HG02943 (cell line): Measurements from ENCODE around the gene ARHGEF26.
"Not testable (repeated sequence)": the region's sequence is repeated elsewhere in the genome, so short reads cannot be mapped to it uniquely, and the experiment has no call there.

Experiments used
- ATAC-seq: cut with Tn5 transposase; IDR thresholded peaks from one replicate; pipeline ENCODE4 v1.9.1; 2021; ENCODE audit warnings: mild to moderate bottlenecking, low read depth, moderate library complexity; ENCODE audit not compliant: unreplicated experiment

ARHGEF26 gene, protein sequence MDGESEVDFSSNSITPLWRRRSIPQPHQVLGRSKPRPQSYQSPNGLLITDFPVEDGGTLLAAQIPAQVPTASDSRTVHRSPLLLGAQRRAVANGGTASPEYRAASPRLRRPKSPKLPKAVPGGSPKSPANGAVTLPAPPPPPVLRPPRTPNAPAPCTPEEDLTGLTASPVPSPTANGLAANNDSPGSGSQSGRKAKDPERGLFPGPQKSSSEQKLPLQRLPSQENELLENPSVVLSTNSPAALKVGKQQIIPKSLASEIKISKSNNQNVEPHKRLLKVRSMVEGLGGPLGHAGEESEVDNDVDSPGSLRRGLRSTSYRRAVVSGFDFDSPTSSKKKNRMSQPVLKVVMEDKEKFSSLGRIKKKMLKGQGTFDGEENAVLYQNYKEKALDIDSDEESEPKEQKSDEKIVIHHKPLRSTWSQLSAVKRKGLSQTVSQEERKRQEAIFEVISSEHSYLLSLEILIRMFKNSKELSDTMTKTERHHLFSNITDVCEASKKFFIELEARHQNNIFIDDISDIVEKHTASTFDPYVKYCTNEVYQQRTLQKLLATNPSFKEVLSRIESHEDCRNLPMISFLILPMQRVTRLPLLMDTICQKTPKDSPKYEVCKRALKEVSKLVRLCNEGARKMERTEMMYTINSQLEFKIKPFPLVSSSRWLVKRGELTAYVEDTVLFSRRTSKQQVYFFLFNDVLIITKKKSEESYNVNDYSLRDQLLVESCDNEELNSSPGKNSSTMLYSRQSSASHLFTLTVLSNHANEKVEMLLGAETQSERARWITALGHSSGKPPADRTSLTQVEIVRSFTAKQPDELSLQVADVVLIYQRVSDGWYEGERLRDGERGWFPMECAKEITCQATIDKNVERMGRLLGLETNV

DNA sequence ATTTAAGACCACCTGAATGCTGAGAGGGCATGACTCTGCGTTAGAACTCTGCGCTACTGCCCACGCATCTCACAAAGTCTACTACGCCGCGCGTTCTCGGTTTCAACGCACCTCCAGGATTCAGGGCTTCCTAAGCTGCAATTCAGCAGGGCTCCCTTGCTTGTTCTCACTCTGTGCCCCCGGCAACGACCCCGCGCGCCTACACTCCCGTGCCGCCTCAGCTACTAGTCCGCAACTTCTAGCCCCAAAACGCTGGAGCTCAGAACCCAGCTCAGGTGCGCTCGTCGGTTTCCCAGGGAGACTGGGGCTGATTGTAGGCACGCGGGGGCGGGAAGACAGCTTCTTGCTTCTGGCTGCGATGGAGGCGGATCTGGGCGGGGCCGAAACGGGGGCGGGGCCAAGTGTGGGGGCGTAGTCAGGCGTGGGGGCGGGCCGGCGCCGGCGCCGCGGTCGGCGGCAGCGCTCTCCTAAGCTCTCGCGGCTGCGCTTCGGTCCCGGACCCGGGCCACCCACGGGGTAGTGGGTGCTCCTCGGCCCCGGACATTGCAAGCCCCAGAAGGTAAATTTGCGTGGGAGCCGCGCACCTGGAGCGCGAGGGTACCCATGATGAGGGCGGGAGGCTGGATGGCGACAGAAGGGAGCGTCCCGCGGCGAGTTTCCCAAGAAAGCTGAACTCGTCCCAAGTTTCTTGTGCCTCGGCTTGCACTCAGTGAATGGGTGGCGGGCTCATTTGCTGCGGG lies at the start of gene ARHGEF26:
TSS of gene ARHGEF26 (plus strand) at position 430 of the 740 bp plus-strand sequence. CDS start 603 bp downstream, outside the sequence.
- ATAC-seq, result peak; percentile 64

DNA sequence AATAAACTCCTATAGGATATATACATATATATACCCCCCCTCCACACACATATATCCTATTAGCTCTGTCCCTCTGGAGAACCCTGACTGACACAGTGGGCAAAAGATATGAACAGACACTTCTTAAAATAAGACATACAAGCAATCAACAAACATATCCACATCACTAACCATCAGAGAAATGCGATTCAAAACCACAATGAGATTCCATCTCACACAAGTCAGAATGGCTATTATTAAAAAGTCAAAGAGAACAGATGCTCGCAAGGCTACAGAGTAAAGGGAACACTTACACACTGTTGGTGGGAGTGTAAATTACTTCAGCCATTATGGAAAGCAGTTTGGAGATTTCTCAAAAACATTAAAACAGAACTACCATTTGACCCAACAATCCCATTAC lies 46.2 kb upstream of the ARHGEF26 start:
- ATAC-seq, result no peak

DNA sequence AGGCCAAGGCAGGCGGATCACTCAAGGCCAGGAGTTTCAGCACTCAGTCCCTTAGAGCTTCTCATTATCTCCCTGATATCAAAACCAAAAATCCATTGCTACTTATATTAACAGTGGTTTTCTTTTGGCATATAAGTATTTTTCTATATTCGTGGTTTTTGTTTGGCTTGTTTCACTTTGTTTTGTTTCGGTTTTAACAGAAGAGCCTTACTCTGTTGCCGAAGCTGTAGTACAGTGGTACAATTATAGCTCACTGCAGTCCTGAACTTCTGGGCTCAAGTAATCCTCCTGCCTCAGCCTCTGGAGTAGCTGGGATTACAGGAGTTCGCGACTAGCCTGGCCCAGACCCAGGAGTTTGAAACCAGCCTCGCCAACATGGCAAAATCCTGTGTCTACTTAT lies 42.5 kb upstream of the ARHGEF26 start:
- no peak for ATAC-seq

DNA sequence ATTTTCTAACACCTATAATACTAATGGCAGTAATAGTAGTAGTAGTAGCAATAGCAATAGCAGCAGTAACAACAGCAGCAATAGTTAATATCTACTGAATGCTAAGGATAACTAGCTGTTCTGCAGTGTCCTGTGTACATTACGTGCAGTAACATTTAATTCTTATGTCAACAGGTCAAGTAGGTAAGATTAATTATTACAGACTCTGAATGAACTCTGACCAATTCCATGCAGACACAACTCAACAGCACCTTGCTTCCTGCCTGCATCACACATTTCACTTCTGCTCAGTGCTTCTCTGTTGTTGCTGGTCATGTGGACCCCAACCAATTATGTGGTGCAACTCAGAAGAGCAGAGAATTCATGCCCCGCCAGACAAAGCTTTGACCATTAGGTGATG lies 39.9 kb upstream of the ARHGEF26 start:
- ATAC-seq, result no peak

DNA sequence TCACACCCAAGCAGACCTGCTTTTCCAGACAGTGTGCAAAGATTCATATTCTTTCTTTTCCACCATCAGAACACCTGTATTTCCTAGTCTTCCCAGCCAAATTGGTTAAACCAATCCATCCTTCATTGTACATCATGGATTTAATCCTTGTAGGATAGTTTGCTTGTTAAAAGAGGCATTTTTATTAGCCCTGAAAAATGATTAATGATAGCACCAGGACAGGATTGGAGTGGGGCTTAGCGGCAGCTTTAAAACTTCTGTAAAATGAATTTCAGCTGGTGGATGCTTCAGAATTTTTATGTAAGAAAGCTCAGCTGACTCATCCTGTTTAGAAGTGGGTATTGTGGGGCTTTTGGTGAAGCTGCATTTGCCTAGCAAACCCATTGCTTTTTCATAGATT lies 36.1 kb upstream of the ARHGEF26 start:
- ATAC-seq, result no peak

DNA sequence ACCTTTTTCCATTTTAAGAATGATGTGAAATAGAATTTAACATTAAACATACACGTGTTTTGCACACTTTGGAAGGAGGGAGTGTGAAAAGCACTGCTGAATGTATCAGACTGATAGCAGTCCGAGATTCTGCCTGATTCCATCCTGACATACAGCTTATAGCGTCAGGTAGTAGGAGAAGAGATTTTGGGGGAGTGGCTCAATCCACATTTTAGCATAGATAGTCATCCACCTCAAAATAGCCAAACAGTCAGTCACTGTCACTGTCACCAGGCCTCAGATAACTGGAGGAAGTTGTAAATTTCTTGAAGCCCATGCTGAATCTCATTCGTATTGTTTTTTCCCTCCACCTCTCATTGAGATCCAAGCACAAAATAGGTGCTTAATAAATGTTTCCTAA lies 35.4 kb upstream of the ARHGEF26 start:
- ATAC-seq, result no peak

DNA sequence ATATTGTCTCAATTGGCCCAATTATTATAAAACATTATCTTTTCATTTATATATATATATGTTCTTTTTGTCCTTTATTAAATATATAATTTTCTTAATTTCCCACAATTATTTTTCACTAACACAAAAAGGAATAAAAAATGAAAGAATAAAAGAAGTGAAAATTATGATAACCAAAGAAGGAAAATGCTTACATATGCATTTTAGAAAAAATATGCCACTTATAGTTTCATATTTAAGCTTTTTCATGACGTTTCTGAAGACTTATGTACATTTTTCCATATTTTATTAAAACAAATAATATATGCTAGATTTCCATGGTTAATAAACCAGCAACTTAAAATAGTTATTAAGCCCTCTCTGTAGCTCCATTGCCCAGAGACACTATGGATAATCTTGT lies 34.9 kb upstream of the ARHGEF26 start:
- no peak for ATAC-seq

DNA sequence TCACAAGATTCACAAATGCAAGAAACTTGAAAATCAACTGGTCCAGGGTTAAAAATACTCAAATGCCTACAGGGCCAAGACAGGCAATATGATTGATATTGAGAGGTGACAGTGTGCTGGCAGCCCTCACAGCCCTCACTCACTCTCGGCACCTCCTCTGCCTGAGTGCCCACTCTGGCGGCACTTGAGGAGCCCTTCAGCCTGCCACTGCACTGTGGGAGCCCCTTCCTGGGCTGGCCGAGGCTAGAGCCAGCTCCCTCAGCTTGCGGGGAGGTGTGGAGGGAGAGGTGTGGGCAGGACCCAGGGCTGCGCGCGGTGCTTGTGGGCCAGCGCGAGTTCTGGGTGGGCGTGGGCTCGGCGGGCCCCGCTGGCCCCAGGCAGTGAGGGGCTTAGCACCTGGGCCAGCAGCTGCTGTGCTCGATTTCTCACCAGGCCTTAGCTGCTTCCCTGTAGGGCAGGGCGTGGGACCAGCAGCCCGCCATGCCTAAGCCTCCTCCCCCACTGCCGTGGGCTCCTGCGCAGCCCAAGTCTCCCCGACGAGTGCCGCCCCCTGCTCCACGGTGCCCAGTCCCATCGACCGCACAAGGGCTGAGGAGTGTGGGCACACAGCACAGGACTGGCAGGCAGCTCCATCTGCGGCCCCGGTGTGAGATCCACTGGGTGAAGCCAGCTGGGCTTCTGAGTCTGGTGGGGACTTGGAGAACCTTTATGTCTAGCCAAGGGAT lies 33.3 kb upstream of the ARHGEF26 start:
- not testable (repeated sequence) for ATAC-seq

DNA sequence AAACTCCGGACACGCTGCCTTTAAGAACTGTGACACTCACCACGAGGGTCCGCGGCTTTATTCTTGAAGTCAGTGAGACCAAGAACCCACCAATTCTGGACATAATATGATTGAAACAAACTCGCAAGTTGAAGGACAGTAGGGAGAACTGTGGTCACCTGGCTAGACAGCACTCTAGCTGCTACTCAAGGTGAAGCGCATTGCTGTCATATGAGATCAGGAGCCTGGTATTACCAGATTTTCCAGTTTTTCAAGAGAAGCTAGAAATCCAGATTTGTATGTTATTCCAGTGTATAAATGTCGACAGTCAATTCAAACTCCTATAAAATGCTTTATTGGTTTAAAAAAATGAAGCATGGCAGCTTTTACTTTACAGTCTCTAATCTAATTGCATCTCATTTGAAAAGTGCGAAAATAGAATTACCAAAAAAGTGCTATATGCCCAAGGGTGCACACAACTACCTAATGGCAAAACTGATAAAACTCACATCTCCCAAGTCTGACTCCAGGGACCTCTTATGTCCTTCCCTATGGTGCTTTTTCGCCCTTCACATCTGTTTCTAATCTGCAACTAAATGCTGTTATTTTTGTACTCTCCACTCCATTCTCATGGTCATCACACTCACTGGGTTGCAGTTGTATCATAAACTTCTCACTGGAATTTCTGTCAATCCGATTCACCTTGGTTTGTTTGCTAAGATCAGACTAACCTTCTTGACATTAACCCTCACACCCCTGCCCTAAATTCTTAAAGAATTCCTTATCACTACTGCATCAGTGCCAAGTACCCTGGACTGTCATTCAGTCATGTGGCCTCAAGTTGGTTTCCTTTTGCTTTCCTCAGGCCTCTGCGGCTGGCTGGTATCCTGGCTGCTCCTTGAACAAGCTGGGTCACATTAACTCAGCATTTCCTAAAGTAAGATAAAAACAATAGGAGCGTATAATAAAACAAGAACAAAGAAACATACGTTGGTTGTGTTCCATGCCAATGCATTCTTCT lies 31.5 kb upstream of the ARHGEF26 start:
- ATAC-seq, result no peak

DNA sequence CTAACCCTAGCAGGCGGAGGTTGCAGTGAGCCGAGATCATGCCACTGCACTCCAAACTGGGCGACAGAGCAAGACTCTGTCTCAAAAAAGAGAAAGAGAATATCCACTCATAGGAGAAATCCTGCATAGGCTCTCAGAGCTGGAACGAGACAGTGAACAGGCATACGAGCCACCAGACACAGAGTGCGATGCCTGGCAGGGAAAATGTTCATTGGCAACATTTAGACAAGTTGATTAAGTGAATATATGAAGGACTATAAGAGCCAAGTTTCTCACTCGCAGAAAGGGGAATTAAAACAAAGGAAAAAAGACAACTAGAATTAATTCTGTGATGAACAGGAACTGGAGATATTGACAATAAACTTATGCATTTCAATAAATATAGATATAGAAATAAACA lies 27.1 kb upstream of the ARHGEF26 start:
- no peak for ATAC-seq

DNA sequence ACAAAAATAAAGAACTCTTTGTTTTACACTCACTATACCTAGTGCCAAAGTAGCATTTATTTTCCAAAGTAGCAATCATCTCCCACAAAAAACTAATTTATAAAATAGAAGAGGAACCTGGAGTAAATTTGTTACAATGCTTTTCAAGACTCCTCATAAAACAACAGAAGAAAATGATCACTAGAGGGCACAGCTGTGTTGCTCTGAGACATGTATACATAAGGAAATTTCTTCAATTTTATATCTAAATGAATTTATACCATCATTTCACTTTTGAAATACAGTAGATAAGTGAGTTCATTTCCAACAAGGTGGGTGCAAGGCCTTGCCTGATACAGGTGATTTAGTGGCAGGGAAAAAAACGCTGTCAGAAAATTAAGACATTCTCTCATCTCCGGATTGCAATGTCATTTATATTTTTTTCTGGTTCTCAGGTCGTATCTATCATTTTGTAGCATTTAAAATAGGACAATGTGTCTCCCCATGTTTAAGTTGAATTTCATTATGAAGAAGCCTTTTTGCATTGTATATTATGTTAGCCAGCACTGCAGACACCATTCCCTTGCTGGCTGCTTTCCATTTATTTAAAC lies 25.3 kb upstream of the ARHGEF26 start:
- no peak for ATAC-seq

DNA sequence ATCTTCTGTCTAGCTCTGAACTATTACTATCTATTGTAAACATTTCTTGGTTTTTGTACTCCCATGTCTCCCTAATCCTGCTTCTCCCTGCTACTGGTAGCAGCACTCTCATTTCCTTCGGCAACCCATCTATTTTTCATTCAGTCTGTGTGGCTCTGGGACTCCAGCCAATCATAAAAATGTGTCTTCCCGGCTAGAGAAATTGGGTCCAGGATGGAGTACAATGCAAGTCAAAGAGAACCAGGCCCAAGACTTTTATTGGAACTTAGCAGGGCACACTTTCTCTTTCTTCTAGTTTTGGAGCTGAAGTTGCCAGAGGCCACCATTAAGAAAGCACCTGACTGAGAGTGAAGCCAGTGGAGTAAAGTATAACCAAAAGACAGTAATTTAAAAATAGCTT lies 22.8 kb upstream of the ARHGEF26 start:
- ATAC-seq, result no peak

DNA sequence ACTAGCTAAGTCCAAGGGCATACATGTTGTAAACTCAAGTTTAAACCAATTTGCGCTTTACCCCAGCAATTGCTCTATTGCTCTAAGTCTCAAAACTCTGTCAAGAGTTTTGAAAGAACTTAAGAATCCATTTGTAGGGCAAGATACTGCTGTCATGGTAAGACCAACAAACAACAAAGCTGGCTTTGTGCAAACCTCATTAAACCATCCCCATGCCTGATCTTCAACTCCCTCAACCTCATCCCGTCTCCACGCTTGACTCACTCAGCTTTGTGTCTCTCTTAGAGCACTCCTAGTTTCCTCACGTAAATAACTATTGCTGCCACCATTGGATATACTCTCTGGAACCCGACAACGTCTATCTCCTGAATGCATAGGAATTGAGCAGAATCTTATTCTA lies 20.6 kb upstream of the ARHGEF26 start:
- ATAC-seq, result no peak

DNA sequence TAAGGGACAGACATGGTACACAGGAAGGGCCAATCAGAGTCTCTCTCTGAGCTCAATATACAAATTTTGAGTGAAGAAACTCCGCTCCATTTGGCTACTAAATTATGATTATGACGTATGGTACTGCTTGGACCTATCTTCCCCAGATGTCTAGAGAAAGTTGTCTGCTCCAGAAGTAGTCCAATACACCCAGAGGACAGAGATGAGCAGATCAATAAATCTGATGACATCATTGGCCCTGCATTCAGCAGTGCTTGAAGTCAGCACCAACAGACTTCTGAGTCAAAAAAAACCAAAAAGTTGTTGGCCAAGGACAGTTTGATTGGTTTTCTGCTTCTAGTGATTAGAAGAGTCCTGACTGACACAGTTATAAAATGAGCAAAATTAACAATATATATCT lies 19.9 kb upstream of the ARHGEF26 start:
- no peak for ATAC-seq

DNA sequence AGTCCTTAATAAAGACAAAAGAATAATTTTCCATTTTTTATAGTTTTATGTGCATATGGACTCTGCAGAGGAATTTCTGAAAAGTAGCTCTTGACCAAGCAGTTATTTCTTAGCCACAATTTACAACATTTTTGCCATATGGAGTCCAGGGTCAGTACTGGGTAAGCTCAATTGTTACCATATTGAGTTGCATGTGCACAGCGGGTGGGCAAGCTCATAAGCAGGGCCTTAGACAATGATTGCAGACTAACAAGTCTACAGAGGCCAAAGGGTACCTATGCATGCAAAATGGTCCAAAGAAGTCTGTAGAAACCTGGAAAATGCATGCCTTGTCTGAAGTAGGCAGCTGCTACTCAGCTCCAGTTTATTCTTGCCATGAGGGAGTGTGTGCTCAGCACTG lies 19.0 kb upstream of the ARHGEF26 start:
- no peak for ATAC-seq

DNA sequence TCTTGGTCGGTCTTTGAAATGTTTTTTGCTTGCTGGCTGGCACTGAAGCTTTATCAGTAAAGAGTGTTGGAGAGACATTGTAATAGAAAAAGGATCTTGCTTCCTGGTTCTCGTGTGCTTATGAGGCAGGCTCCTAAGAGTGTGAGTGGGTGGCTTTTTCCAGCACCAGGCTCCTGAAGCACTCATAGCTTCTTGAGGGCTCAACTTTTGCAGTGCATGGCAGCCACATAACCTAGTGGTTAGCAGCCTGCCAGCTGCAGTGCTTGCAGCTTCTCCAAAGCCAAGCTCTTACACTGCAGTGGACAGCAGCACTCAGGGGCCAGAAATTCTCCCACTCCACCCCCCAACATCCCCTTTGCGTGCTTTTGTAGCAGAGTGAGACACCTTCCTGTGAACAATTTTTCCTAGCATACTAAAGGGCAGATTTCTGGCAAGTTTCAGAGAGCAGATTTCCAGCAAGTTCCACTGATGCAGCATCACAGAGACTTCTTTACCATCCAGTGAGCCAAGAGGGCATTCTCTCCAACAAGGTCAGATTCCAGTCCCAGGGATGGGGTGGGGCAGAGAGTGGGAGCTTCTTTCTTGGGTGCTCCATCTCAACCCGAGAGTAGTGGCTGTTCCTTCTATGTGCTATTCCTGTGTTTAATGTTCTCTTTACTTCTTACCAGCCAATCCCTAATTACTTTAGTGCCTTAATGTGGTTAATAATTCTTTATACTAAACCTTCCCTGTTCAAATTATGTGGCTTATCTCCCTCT lies 15.8 kb upstream of the ARHGEF26 start:
- no peak for ATAC-seq

DNA sequence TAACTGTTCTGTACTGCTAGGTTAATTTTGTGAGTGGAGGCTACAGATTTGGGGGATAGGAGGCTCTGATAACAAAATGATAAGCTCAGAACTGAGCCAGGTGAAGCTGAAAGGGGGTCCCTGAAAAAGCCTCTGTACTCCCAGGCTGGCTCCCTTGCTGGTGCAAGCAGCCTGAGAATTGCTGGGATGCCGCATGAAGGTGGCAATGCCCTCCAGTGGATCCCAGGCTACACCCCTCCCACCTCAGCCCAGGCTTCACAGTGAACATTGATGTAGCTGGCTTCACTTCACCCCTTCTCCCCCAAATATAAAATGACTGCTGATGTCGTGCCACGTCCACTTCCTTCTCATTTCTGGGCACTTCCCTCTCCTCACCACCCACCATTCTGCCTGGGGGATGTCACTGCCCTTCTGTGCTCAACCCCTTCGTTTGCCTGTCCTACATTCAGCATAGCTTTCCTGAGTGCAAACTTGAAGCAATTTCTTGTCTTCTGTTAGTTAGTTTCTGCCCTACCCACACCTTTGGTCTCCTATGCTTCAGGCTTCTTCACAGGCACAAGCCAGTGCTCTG lies 9.7 kb upstream of the ARHGEF26 start:
- ATAC-seq, result no peak
